Measurements from ENCODE around the gene FA2H. TPM values are rescaled to one million over a fixed set of nuclear protein-coding genes. Genes with fewer than 3 reads are reported as not detected.

FA2H gene
- total and polyA plus RNA-seq, 2 of the 13 experiments (the other 11 are each of a cell fraction or from before 2014, with no cell fraction given): 0.20 TPM; not detected in 1

- TF ChIP-seq BCL3 (CRISPR knock-in tag; IDR thresholded peaks at IDR 0.05) (0 out of 2 replicates have a peak, but pooled peaks have one; percentile 38), SOX6 (IDR thresholded peaks at IDR 0.05) (no peak), SOX6 (CRISPR knock-in tag; IDR thresholded peaks at IDR 0.05) (0 out of 2 replicates have a peak, but pooled peaks have one; percentile 13), SRF (IDR thresholded peaks at IDR 0.05; ENCODE audit: low read depth, low read length) (no peak), ZBTB42 (CRISPR knock-in tag; IDR thresholded peaks at IDR 0.05) (no peak), ZBTB25 (CRISPR knock-in tag; IDR thresholded peaks at IDR 0.05) (no peak), ARNT2 (CRISPR knock-in tag; IDR thresholded peaks at IDR 0.05; ENCODE audit: low read depth) (no peak), ZNF75D (CRISPR knock-in tag; IDR thresholded peaks at IDR 0.05; ENCODE audit: borderline replicate concordance) (no peak), ZNF512B (CRISPR knock-in tag; IDR thresholded peaks at IDR 0.05; ENCODE audit: borderline replicate concordance) (no peak), TP53 (CRISPR knock-in tag; conservative IDR thresholded peaks at IDR 0.05) (no peak), ZBTB40 (IDR thresholded peaks at IDR 0.05) (no peak), ZBTB40 (CRISPR knock-in tag; IDR thresholded peaks at IDR 0.05) (no peak), TCF7 (IDR thresholded peaks at IDR 0.05; ENCODE audit: low read depth) (no peak), KDM1A (CRISPR knock-in tag; IDR thresholded peaks at IDR 0.05) (no peak), MZF1 (CRISPR knock-in tag; IDR thresholded peaks at IDR 0.05; ENCODE audit: borderline replicate concordance) (no peak), ZNF761 (CRISPR knock-in tag; conservative IDR thresholded peaks at IDR 0.05) (no peak)
These were observed 30.8 kb downstream of the FA2H start (continued) for GRCh38 chr16:74743668-74744299.
